Caco-2 (cell line): Measurements from ENCODE around the gene TOX3. TPM values are rescaled to one million over a fixed set of nuclear protein-coding genes. Genes with fewer than 3 reads are reported as not detected.

Source experiments
- BruUV-seq: library from RNA; stranded (reverse); fragments of 400-500 nt; replicated peaks from 2 replicates; lab custom pipeline; 2021; lab: Mats Ljungman, UMichigan
- CTCF ChIA-PET: fragments of 300-600 bp; sonication (Branson Sonifier 250); formaldehyde crosslinking; loops from one replicate; lab custom pipeline; 2022; ENCODE audit warnings: antibody characterized with exemption; lab: Charles Lee
- POLR2A ChIA-PET: fragments of 300-600 bp; sonication (Branson Sonifier 250); formaldehyde crosslinking; loops from one replicate; lab custom pipeline; 2022; ENCODE audit warnings: antibody characterized with exemption; lab: Charles Lee
- DNase-seq, 2 experiments: peaks; one replicate each; pipeline versions ENCODE4 v3.0.0 to v3.0.0-alpha.2; 2020 to 2022
- H3K27me3 ChIP-seq: replicated peaks from 2 replicates; pipeline ENCODE4 v1.6.0; 2011; ENCODE audit warnings: low read length; ENCODE audit not compliant: control insufficient read depth, insufficient read depth
- H3K36me3 ChIP-seq: 2 replicates; pipeline ENCODE4 v1.5.1; 2011; ENCODE audit warnings: low read length; ENCODE audit not compliant: control insufficient read depth, insufficient read depth
- H3K4me1 ChIP-seq: fragments of 250-450 bp; sonication (Bioruptor Pico); 2 replicates; pipeline ENCODE4 v1.5.1; 2020; ENCODE audit warnings: mild to moderate bottlenecking
- H3K4me3 ChIP-seq: 2 replicates; pipeline ENCODE4 v1.5.1; 2011; ENCODE audit warnings: low read depth, mild to moderate bottlenecking, control low read depth, low read length
- H3K9me3 ChIP-seq: fragments of 250-450 bp; sonication (Bioruptor Pico); 2 replicates; pipeline ENCODE4 v1.5.1; 2020; ENCODE audit warnings: mild to moderate bottlenecking, moderate library complexity
- H3K27ac Mint-ChIP-seq: one replicate; pipeline ENCODE4 v1.8.0; 2022; ENCODE audit warnings: mixed read lengths; ENCODE audit not compliant: unreplicated experiment
- H3K27me3 Mint-ChIP-seq: one replicate; pipeline ENCODE4 v1.8.0; 2022; ENCODE audit warnings: mixed read lengths; ENCODE audit not compliant: insufficient read depth, unreplicated experiment
- H3K36me3 Mint-ChIP-seq: one replicate; pipeline ENCODE4 v1.8.0; 2022; ENCODE audit warnings: mild to moderate bottlenecking, mixed read lengths; ENCODE audit not compliant: insufficient read depth, unreplicated experiment
- H3K4me1 Mint-ChIP-seq: one replicate; pipeline ENCODE4 v1.8.0; 2022; ENCODE audit warnings: low read depth, mixed read lengths; ENCODE audit not compliant: unreplicated experiment
- H3K4me3 Mint-ChIP-seq: one replicate; pipeline ENCODE4 v1.8.0; 2022; ENCODE audit warnings: mild to moderate bottlenecking, moderate library complexity, mixed read lengths; ENCODE audit not compliant: unreplicated experiment
- H3K9me3 Mint-ChIP-seq: one replicate; pipeline ENCODE4 v1.8.0; 2022; ENCODE audit warnings: mixed read lengths; ENCODE audit not compliant: unreplicated experiment
- CTCF ChIP-seq, 2 experiments: fragments of 200-600 bp in 1 of 2; IDR thresholded peaks; 1 replicate in 1 of 2; 2 replicates in 1 of 2; pipeline versions ENCODE4 v1.5.1 to v1.8.0; 2011 to 2022; ENCODE audit warnings: antibody characterized with exemption in 1 of 2, control low read depth in 1 of 2, inconsistent platforms in 1 of 2, low read depth in 1 of 2, low read length in 1 of 2, mild to moderate bottlenecking in 1 of 2, moderate library complexity in 1 of 2; ENCODE audit not compliant: insufficient read depth in 1 of 2, severe bottlenecking in 1 of 2, unreplicated experiment in 1 of 2
- intact Hi-C: fragments of 100-400 bp; cut with micrococcal nuclease; formaldehyde crosslinking; loops from one replicate; pipeline ENCODE4 v1.10.0; 2022; ENCODE audit not compliant: unreplicated experiment
- total RNA-seq: library from RNA; stranded (reverse); gene quantifications from 2 replicates; pipeline ENCODE4 v1.2.3, GENCODE V29; 2022

The TOX3 gene
- total RNA-seq, 1 experiment from 2014 or later: 3.6 TPM

GRCh38 chr16:52528393-52529065 lies 18.4 kb downstream of the TOX3 start:
- ChIA-PET CTCF (interaction anchor here (0.6 to 0.7 kb wide), 2 partner anchors 36 to 1330 kb away, joined by 3 read pairs; no protein-coding TSS in a partner anchor), POLR2A (no interaction called here)
- no peak overlapping the region for H3K27ac Mint-ChIP-seq
- no peaks in the 10 kb centered on the region for H3K4me1 ChIP-seq
- no peaks in the 10 kb centered on the region for H3K9me3 ChIP-seq
- H3K27me3 Mint-ChIP-seq: no peaks in the 10 kb centered on the region
- no peaks in the 10 kb centered on the region for H3K36me3 ChIP-seq
- no TSS peak for BruUV-seq
- H3K4me3 ChIP-seq: no peak overlapping the region
- H3K27me3 ChIP-seq: no peaks in the 10 kb centered on the region
- H3K4me1 Mint-ChIP-seq: peaks cover 6% of the 10 kb centered on the region
- peak in 1 of 2 experiments; percentile 13 for TF ChIP-seq CTCF (IDR thresholded peaks at IDR 0.05; ENCODE audit: insufficient read depth in 1 of 2, low read depth in 1 of 2, low read length in 1 of 2, severe bottlenecking in 1 of 2, unreplicated experiment in 1 of 2)
- no peak overlapping the region for H3K4me3 Mint-ChIP-seq
- intact Hi-C loops: no loop called here
- DNase-seq: no peak
- peaks cover 10% of the 10 kb centered on the region for H3K9me3 Mint-ChIP-seq
- H3K36me3 Mint-ChIP-seq: no peaks in the 10 kb centered on the region

- H3K36me3 ChIP-seq: no peaks in the 10 kb centered on the region; the same call in 1 of the 2 replicates
These were observed 20.1 kb downstream of the TOX3 start for GRCh38 chr16:52526830-52527229.

More at GRCh38 chr16:52526830-52527229, 20.1 kb downstream of the TOX3 start:
- CTCF ChIA-PET: no interaction called here
- H3K4me1 Mint-ChIP-seq: peaks cover 6% of the 10 kb centered on the region
- no peaks in the 10 kb centered on the region for H3K36me3 Mint-ChIP-seq
- H3K27ac Mint-ChIP-seq: no peak overlapping the region
- no peaks in the 10 kb centered on the region for H3K27me3 Mint-ChIP-seq
- BruUV-seq: no TSS peak
- intact Hi-C loops: no loop called here
- Histone ChIP-seq H3K4me3 (no peak overlapping the region), H3K9me3 (no peaks in the 10 kb centered on the region), H3K27me3 (no peaks in the 10 kb centered on the region), H3K4me1 (no peaks in the 10 kb centered on the region)
- no peak overlapping the region for H3K4me3 Mint-ChIP-seq
- POLR2A ChIA-PET: no interaction called here
- DNase-seq: no peak
- no peak for TF ChIP-seq CTCF (IDR thresholded peaks at IDR 0.05; ENCODE audit: insufficient read depth in 1 of 2, low read depth in 1 of 2, low read length in 1 of 2, severe bottlenecking in 1 of 2, unreplicated experiment in 1 of 2)
- H3K9me3 Mint-ChIP-seq: peaks cover 10% of the 10 kb centered on the region
